NB4 (cell line): ENCODE measurements around the gene IL1RL2.

ENCODE experiments used
- DNase-seq: peaks from one replicate; pipeline ENCODE4 v3.0.0; 2010; ENCODE audit warnings: low read depth
- H3K4me3 ChIP-seq: one replicate; pipeline ENCODE4 v1.5.1; 2011; ENCODE audit warnings: mild to moderate bottlenecking, low read depth, low read length, moderate library complexity
- MAX ChIP-seq: IDR thresholded peaks from 2 replicates; pipeline ENCODE4 v1.6.1; 2011; ENCODE audit warnings: low read depth, low read length
- MYC ChIP-seq: IDR thresholded peaks from 2 replicates; pipeline ENCODE4 v1.6.1; 2011; ENCODE audit warnings: low read depth, low read length
- POLR2A ChIP-seq: IDR thresholded peaks from 2 replicates; pipeline ENCODE4 v1.6.1; 2011; ENCODE audit warnings: mild to moderate bottlenecking; ENCODE audit not compliant: insufficient read length; ENCODE audit errors: extremely low read depth
- TF ChIP-seq, protein P1 (sequence below): IDR thresholded peaks from one replicate; pipeline ENCODE4 v1.5.1; 2012; ENCODE audit warnings: low read depth, low read length

Gene IL1RL2

GRCh38 chr2:102154946-102155702 lies 31.7 kb upstream of the IL1RL2 start:
- TF ChIP-seq POLR2A: no peak
- TF ChIP-seq, protein P1, sequence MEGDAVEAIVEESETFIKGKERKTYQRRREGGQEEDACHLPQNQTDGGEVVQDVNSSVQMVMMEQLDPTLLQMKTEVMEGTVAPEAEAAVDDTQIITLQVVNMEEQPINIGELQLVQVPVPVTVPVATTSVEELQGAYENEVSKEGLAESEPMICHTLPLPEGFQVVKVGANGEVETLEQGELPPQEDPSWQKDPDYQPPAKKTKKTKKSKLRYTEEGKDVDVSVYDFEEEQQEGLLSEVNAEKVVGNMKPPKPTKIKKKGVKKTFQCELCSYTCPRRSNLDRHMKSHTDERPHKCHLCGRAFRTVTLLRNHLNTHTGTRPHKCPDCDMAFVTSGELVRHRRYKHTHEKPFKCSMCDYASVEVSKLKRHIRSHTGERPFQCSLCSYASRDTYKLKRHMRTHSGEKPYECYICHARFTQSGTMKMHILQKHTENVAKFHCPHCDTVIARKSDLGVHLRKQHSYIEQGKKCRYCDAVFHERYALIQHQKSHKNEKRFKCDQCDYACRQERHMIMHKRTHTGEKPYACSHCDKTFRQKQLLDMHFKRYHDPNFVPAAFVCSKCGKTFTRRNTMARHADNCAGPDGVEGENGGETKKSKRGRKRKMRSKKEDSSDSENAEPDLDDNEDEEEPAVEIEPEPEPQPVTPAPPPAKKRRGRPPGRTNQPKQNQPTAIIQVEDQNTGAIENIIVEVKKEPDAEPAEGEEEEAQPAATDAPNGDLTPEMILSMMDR: no peak
- no peak for TF ChIP-seq MYC
- no peak for TF ChIP-seq MAX
- DNase-seq: no peak
- no peak overlapping the region for H3K4me3 ChIP-seq

DNA sequence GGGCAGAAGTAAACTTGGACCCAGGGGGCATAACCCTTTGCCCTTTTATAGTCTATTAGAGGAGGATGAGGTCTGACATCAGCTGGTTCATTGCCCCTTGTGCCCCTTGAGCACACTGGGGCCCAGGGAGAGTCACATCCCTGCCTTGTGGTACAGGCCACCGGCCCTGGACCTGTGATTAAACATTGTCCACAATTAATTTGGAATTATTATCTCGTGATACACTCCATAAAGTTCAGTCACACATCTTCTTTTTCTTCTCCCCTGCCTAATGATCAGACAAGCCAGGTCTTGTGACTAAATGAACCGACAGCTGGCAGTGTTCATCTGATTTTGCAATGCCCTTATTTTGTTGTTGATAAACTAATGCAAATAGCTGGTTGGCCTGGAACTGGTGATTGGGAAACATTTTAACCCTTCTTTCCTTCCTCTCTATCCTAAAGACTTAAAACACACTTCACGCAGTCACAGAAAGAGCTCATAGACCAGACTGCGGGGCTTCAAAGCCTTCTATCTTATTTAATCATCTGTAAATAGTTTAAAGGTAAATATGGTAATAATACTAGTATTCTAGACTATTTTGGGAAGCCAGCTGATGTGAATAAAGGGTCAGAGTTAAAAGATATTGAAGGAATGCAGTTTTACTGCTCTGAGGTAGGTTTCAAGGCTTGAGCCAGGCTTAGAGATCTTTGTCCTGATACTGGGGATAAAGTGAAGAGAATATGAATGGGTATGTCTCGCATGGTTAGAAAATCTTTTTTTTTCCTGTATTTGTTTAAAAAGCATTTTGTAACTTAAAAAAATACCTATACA lies 30.9 kb upstream of the IL1RL2 start:
- TF ChIP-seq POLR2A (no peak), MYC (no peak), MAX (no peak)
- TF ChIP-seq, protein P1: no peak
- no peak overlapping the region for H3K4me3 ChIP-seq
- DNase-seq: peak; percentile 44

GRCh38 chr2:102158011-102158755 lies 28.6 kb upstream of the IL1RL2 start:
- TF ChIP-seq MAX: no peak
- TF ChIP-seq, protein P1: no peak
- TF ChIP-seq POLR2A: no peak
- TF ChIP-seq MYC: no peak
- no peak overlapping the region for H3K4me3 ChIP-seq
- no peak for DNase-seq

DNA sequence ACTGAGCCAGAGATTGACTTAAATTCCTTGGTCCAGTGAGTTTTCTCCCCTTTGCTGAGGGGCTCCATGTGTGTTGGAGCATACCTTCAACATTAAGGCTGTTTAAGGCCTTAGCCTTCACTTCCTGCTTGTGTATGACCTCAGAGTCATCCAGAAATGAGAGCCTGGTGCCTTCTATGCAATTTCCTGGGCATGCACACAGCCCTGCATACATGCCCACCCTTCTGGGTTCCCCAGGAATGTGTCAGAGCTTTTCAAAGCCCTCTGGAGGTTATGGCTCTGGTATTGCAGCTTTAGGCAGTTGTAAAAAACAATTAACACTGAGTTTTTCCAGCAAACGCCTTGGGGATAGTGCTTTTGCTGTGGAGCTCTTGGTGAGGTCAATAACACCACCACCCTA lies 27.5 kb upstream of the IL1RL2 start:
- no peak overlapping the region for H3K4me3 ChIP-seq
- TF ChIP-seq MYC (no peak), MAX (no peak), POLR2A (no peak)
- TF ChIP-seq, protein P1: no peak
- peak; percentile 25 for DNase-seq

GRCh38 chr2:102166189-102166845 lies 20.5 kb upstream of the IL1RL2 start:
- no peak overlapping the region for H3K4me3 ChIP-seq
- DNase-seq: peak; percentile 19
- TF ChIP-seq MYC (no peak), MAX (no peak), POLR2A (no peak)
- TF ChIP-seq, protein P1: no peak
